Ovary (tissue), 3 donors: ENCODE measurements around the gene SMAD3.

Source experiments
- EP300 ChIP-seq: sonication (generic); formaldehyde crosslinking; IDR thresholded peaks from one replicate; pipeline ENCODE4 v1.6.1; 2017; ENCODE audit warnings: antibody characterized with exemption
- TF ChIP-seq, protein P1 (sequence below), 3 donors: fragments of 450-650 bp in 2 of 3; fragments of 200-600 bp in 1 of 3; IDR thresholded peaks; one replicate each; pipeline versions ENCODE4 v1.5.1 to v1.8.0; 2016 to 2022; ENCODE audit warnings: antibody characterized with exemption in 3 of 3, mild to moderate bottlenecking in 1 of 3
- donor health status: DM: no; HTN: no; CAD: no.

DNA sequence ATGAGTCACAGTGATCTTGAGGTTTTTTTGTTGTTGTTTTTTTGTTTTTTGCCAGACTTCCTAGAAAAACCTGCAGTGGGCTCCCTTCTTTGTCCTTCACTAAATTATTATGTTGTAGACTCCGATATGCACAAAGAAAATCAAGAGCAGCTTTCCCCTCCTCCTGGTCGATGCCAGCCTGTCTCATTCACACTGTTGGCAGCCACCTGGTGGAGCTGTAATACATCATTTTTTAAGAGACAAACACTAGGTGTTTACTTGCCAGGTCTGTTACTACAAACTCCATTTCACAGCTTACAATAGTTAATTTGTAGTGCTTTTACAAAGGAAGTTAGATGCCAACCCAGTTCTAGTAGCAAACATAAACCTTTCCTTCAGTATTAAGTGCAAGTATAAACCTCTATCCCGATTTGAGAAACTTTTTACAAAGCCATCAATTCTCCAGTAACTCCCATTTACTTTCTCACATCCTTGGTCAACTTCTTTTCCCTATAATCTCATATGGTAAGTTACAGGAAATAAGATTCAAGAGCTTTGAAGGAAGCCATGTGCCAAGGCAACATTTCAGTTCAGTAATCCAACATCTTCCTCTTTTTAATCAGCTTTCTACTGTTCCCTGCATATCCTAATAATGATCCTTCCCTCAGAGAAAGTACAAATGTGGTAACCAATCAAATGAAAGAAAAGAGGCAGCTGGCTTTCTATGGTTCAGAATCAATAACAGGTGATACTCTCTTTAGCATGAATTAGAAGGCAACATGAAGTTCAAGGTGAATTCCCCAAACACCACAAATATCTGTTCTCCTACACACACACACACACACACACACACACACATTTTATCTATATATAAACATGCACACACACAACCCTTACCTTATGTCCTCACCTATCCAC, 175.1 kb downstream of the SMAD3 start:
- TF ChIP-seq, protein P1, sequence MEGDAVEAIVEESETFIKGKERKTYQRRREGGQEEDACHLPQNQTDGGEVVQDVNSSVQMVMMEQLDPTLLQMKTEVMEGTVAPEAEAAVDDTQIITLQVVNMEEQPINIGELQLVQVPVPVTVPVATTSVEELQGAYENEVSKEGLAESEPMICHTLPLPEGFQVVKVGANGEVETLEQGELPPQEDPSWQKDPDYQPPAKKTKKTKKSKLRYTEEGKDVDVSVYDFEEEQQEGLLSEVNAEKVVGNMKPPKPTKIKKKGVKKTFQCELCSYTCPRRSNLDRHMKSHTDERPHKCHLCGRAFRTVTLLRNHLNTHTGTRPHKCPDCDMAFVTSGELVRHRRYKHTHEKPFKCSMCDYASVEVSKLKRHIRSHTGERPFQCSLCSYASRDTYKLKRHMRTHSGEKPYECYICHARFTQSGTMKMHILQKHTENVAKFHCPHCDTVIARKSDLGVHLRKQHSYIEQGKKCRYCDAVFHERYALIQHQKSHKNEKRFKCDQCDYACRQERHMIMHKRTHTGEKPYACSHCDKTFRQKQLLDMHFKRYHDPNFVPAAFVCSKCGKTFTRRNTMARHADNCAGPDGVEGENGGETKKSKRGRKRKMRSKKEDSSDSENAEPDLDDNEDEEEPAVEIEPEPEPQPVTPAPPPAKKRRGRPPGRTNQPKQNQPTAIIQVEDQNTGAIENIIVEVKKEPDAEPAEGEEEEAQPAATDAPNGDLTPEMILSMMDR (IDR thresholded peaks at IDR 0.05), result no peak
- TF ChIP-seq EP300, result no peak
